Measurements from ENCODE around the gene PRX. TPM values are rescaled to one million over a fixed set of nuclear protein-coding genes. Genes with fewer than 3 reads are reported as not detected.

The PRX gene
- polyA plus RNA-seq, 1 donor: 4.0 TPM

DNA sequence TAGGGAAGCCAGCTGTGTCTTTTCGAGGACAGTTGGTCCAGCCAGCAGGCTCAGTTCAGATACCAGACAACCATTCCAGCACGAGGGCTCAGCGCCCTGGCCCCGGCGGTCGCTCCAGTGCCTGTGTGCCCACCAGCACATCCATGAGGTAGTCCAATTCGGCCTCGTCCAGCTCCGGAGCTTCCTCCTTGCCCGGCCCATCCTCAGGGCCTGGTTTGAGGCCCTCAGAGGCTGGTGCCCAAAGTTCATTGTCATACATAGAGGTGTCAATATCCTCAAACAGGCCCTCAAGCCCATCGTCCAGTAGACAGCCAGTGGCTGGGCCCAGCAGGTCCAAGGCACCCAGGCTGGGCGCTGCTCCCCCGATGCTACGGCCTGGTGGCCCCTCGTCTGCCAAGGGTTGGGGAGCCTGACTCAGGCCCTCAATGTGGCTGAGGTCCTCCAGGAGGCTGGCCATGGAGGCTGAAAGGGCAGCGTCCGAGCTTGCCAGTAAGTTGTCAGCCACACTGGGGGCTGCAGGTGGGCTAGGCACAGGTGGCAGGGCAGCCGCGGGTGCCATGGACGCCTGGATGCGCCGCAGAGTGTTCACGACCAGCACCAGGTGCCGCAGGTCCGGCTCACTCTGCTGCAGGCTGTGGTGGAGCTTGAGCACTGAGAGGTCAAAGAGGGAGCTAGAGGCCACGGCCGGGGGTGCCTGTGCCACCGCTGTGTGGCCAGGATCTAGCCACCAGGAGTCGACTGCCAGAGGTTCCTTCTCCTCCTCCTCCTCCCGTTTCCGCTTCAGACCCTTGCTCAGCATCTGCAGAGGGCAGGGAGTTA, 9.8 kb upstream of the PRX start:
- Histone ChIP-seq H3K4me3 (ENCODE audit: low read length) (no peak overlapping the region), H3K27me3 (ENCODE audit: control insufficient read depth, insufficient read depth, low read length) (no peaks in the 10 kb centered on the region), H3K27ac (ENCODE audit: low read length) (no peak overlapping the region), H3K36me3 (ENCODE audit: control insufficient read depth, insufficient read depth, low read length) (peaks cover 11% of the 10 kb centered on the region), H3K4me1 (ENCODE audit: control insufficient read depth, insufficient read depth, low read length) (peaks cover 16% of the 10 kb centered on the region), H3K9me3 (ENCODE audit: control insufficient read depth, low read depth, low read length) (no peaks in the 10 kb centered on the region)
- no CpG with 5 or more reads among the region's 31 CpGs for WGBS (ENCODE audit: insufficient coverage, low lambda C conversion rate)
- DNase-seq: no peak

- Histone ChIP-seq H3K27ac (ENCODE audit: low read length) (peak overlapping the region; percentile 100), H3K36me3 (ENCODE audit: control insufficient read depth, insufficient read depth, low read length) (peaks cover 11% of the 10 kb centered on the region), H3K4me1 (ENCODE audit: control insufficient read depth, insufficient read depth, low read length) (peaks cover 20% of the 10 kb centered on the region), H3K4me3 (ENCODE audit: low read length) (no peak overlapping the region), H3K9me3 (ENCODE audit: control insufficient read depth, low read depth, low read length) (no peaks in the 10 kb centered on the region), H3K27me3 (ENCODE audit: control insufficient read depth, insufficient read depth, low read length) (no peaks in the 10 kb centered on the region)
- 87% methylated on average over 3 of the region's 16 CpGs for WGBS (ENCODE audit: insufficient coverage, low lambda C conversion rate)
- no peak for DNase-seq
These were observed 9.0 kb upstream of the PRX start for GRCh38 chr19:40421993-40422747.

GRCh38 chr19:40420766-40421765, 7.9 kb upstream of the PRX start:
- WGBS (ENCODE audit: insufficient coverage, low lambda C conversion rate): 17% methylated on average over 1 of the region's 56 CpGs
- Histone ChIP-seq H3K27me3 (ENCODE audit: control insufficient read depth, insufficient read depth, low read length) (no peaks in the 10 kb centered on the region), H3K4me3 (ENCODE audit: low read length) (peak overlapping the region; percentile 79), H3K4me1 (ENCODE audit: control insufficient read depth, insufficient read depth, low read length) (peaks cover 26% of the 10 kb centered on the region), H3K36me3 (ENCODE audit: control insufficient read depth, insufficient read depth, low read length) (peaks cover 11% of the 10 kb centered on the region), H3K27ac (ENCODE audit: low read length) (peak overlapping the region; percentile 100), H3K9me3 (ENCODE audit: control insufficient read depth, low read depth, low read length) (no peaks in the 10 kb centered on the region)
- DNase-seq: peak; percentile 95 to 98

- H3K36me3 ChIP-seq (ENCODE audit: control insufficient read depth, insufficient read depth, low read length): peaks cover 11% of the 10 kb centered on the region
- H3K4me3 ChIP-seq (ENCODE audit: low read length): peak overlapping the region; percentile 79
- H3K4me1 ChIP-seq (ENCODE audit: control insufficient read depth, insufficient read depth, low read length): peaks cover 29% of the 10 kb centered on the region
- WGBS (ENCODE audit: insufficient coverage, low lambda C conversion rate): no CpG with 5 or more reads among the region's 14 CpGs
- no peaks in the 10 kb centered on the region for H3K9me3 ChIP-seq (ENCODE audit: control insufficient read depth, low read depth, low read length)
- DNase-seq: no peak
- no peaks in the 10 kb centered on the region for H3K27me3 ChIP-seq (ENCODE audit: control insufficient read depth, insufficient read depth, low read length)
- H3K27ac ChIP-seq (ENCODE audit: low read length): peak overlapping the region; percentile 100
These were observed 7.2 kb upstream of the PRX start for GRCh38 chr19:40420451-40420765.

GRCh38 chr19:40419780-40420179, 6.6 kb upstream of the PRX start:
- no peaks in the 10 kb centered on the region for H3K27me3 ChIP-seq (ENCODE audit: control insufficient read depth, insufficient read depth, low read length)
- peaks cover 11% of the 10 kb centered on the region for H3K36me3 ChIP-seq (ENCODE audit: control insufficient read depth, insufficient read depth, low read length)
- H3K4me1 ChIP-seq (ENCODE audit: control insufficient read depth, insufficient read depth, low read length): peaks cover 27% of the 10 kb centered on the region
- H3K27ac ChIP-seq (ENCODE audit: low read length): no peak overlapping the region
- H3K4me3 ChIP-seq (ENCODE audit: low read length): no peak overlapping the region
- no CpG with 5 or more reads among the region's 5 CpGs for WGBS (ENCODE audit: insufficient coverage, low lambda C conversion rate)
- no peaks in the 10 kb centered on the region for H3K9me3 ChIP-seq (ENCODE audit: control insufficient read depth, low read depth, low read length)
- DNase-seq: no peak

DNA sequence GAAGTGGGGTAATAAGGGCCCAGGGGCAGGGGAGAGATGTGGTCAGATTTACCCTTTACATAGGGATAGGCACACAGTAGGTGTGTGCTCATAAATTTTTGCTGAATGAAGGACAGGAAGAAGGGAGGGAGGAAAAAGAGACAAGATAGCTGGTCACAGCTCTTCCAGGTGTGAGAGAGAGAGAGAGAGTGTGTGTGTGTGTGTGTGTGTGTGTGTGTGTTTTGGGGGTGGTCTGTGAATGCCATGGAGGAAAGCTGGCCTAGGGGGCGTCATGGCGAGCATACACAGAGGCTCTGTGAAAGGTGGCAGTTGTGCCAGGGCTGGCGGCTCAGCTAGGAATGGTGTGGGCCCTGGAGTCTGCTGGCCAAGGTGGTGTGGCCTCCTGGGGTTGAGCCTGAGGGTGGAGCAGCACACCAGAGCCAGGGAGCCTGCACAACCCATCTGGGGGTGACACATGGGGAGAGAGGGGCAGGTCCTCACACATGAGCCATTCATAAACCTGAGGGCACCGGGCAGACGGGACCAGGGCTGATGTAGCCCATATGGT, 6.0 kb upstream of the PRX start:
- no CpG with 5 or more reads among the region's 5 CpGs for WGBS (ENCODE audit: insufficient coverage, low lambda C conversion rate)
- H3K36me3 ChIP-seq (ENCODE audit: control insufficient read depth, insufficient read depth, low read length): peaks cover 11% of the 10 kb centered on the region
- H3K4me1 ChIP-seq (ENCODE audit: control insufficient read depth, insufficient read depth, low read length): peaks cover 24% of the 10 kb centered on the region
- H3K4me3 ChIP-seq (ENCODE audit: low read length): no peak overlapping the region
- H3K27ac ChIP-seq (ENCODE audit: low read length): no peak overlapping the region
- no peaks in the 10 kb centered on the region for H3K27me3 ChIP-seq (ENCODE audit: control insufficient read depth, insufficient read depth, low read length)
- DNase-seq: no peak
- H3K9me3 ChIP-seq (ENCODE audit: control insufficient read depth, low read depth, low read length): no peaks in the 10 kb centered on the region

DNA sequence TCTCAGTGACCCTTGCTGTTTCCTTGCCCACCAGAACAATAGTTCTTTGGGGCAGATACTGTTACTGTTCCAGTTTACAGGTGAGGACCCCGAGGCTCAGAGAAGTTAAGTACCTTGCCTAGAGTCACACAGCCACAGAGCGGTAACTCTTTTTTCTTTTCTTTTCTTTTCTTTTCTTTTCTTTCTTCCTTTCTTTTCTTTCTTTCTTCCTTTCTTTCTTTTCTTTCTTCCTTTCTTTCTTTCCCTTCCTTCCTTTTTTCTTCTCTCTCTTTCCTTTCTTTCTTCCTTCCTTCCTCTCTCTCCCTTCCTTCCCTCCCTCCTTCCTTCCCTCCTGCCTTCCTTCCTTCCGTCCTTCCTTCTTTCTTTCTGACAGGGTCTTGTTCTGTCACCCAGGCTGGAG, 4.9 kb upstream of the PRX start:
- peak overlapping the region; percentile 71 for H3K27ac ChIP-seq (ENCODE audit: low read length)
- no peak overlapping the region for H3K4me3 ChIP-seq (ENCODE audit: low read length)
- DNase-seq: no peak
- 96% methylated on average over 2 of the region's 3 CpGs for WGBS (ENCODE audit: insufficient coverage, low lambda C conversion rate)
- peaks cover 8% of the 10 kb centered on the region for H3K36me3 ChIP-seq (ENCODE audit: control insufficient read depth, insufficient read depth, low read length)
- H3K27me3 ChIP-seq (ENCODE audit: control insufficient read depth, insufficient read depth, low read length): no peaks in the 10 kb centered on the region
- H3K9me3 ChIP-seq (ENCODE audit: control insufficient read depth, low read depth, low read length): no peaks in the 10 kb centered on the region
- H3K4me1 ChIP-seq (ENCODE audit: control insufficient read depth, insufficient read depth, low read length): peaks cover 24% of the 10 kb centered on the region

GRCh38 chr19:40417643-40417981, 4.4 kb upstream of the PRX start:
- Histone ChIP-seq H3K4me3 (ENCODE audit: low read length) (no peak overlapping the region), H3K27me3 (ENCODE audit: control insufficient read depth, insufficient read depth, low read length) (no peaks in the 10 kb centered on the region), H3K27ac (ENCODE audit: low read length) (peak overlapping the region; percentile 71), H3K4me1 (ENCODE audit: control insufficient read depth, insufficient read depth, low read length) (peaks cover 24% of the 10 kb centered on the region), H3K9me3 (ENCODE audit: control insufficient read depth, low read depth, low read length) (no peaks in the 10 kb centered on the region), H3K36me3 (ENCODE audit: control insufficient read depth, insufficient read depth, low read length) (peaks cover 4% of the 10 kb centered on the region)
- WGBS (ENCODE audit: insufficient coverage, low lambda C conversion rate): no CpG with 5 or more reads among the region's 4 CpGs
- DNase-seq: no peak

GRCh38 chr19:40416918-40417642, 3.9 kb upstream of the PRX start:
- WGBS (ENCODE audit: insufficient coverage, low lambda C conversion rate): 24% methylated on average over 2 of the region's 16 CpGs
- peak; percentile 42 to 61 for DNase-seq
- Histone ChIP-seq H3K4me3 (ENCODE audit: low read length) (no peak overlapping the region), H3K27ac (ENCODE audit: low read length) (peak overlapping the region; percentile 71), H3K36me3 (ENCODE audit: control insufficient read depth, insufficient read depth, low read length) (no peaks in the 10 kb centered on the region), H3K4me1 (ENCODE audit: control insufficient read depth, insufficient read depth, low read length) (peaks cover 26% of the 10 kb centered on the region), H3K9me3 (ENCODE audit: control insufficient read depth, low read depth, low read length) (no peaks in the 10 kb centered on the region), H3K27me3 (ENCODE audit: control insufficient read depth, insufficient read depth, low read length) (no peaks in the 10 kb centered on the region)
